SK-N-SH (cell line): Measurements from ENCODE around the gene TCF12. TPM values are rescaled to one million over a fixed set of nuclear protein-coding genes. Genes with fewer than 3 reads are reported as not detected.
"Not testable (repeated sequence)": the region's sequence is repeated elsewhere in the genome, so short reads cannot be mapped to it uniquely, and the experiment has no call there.

ENCODE experiments used
- CTCF ChIA-PET: fragments of 300-600, 350-600 bp; formaldehyde crosslinking; extraction: SDS; loops from one replicate; lab custom pipeline; 2021; lab: Yijun Ruan, JAX
- POLR2A ChIA-PET: fragments of 350-600 bp; sonication (Branson Sonifier 250); formaldehyde crosslinking; extraction: SDS; loops from one replicate; lab custom pipeline; 2020; ENCODE audit warnings: antibody characterized with exemption, inconsistent platforms; lab: Yijun Ruan, JAX
- DNase-seq: peaks from one replicate; pipeline ENCODE4 v3.0.0; 2012
- H2AFZ ChIP-seq: fragments of 200-600 bp; sonication (generic); 2 replicates; pipeline ENCODE4 v1.8.1; 2016; ENCODE audit warnings: antibody characterized with exemption, mild to moderate bottlenecking, low read depth
- H3F3A ChIP-seq: fragments of 200-600 bp; sonication (generic); replicated peaks from 2 replicates; pipeline ENCODE3; 2016; ENCODE audit warnings: antibody characterized with exemption, mild to moderate bottlenecking; ENCODE audit not compliant: insufficient read depth
- H3K27ac ChIP-seq, 2 experiments: fragments of 200-500 bp in 1 of 2; fragments of 200-600 bp in 1 of 2; sonication (Bioruptor generic) in 1 of 2; sonication (generic), shearing (Covaris generic) in 1 of 2; 2 replicates each; pipeline versions ENCODE4 v1.5.1 to v1.6.1; 2014 to 2016; ENCODE audit warnings: low read depth in 2 of 2, inconsistent platforms in 1 of 2, low read length in 1 of 2, mild to moderate bottlenecking in 1 of 2, mixed read lengths in 1 of 2
- H3K27me3 ChIP-seq: fragments of 200-600 bp; sonication (generic), shearing (Covaris generic); 2 replicates; pipeline ENCODE4 v1.6.1; 2016; ENCODE audit warnings: mixed run types; ENCODE audit not compliant: insufficient read depth
- H3K36me3 ChIP-seq, 2 experiments: fragments of 200-500 bp in 1 of 2; fragments of 200-600 bp in 1 of 2; sonication (Bioruptor generic) in 1 of 2; sonication (generic) in 1 of 2; replicated peaks in 1 of 2; 2 replicates each; pipeline versions ENCODE3 to v1.5.1; 2014 to 2016; ENCODE audit warnings: low read length in 1 of 2, mild to moderate bottlenecking in 1 of 2; ENCODE audit not compliant: insufficient read depth in 2 of 2, control insufficient read depth in 1 of 2
- H3K4me1 ChIP-seq, 2 experiments: fragments of 200-500 bp in 1 of 2; fragments of 200-600 bp in 1 of 2; sonication (Bioruptor generic) in 1 of 2; sonication (generic), shearing (Covaris generic) in 1 of 2; 2 replicates each; pipeline versions ENCODE4 v1.5.1 to v1.6.1; 2014 to 2016; ENCODE audit warnings: low read depth in 1 of 2, low read length in 1 of 2, mixed run types in 1 of 2; ENCODE audit not compliant: insufficient read depth in 2 of 2, control insufficient read depth in 1 of 2
- H3K4me2 ChIP-seq: fragments of 200-600 bp; sonication (generic), shearing (Covaris generic); 2 replicates; pipeline ENCODE4 v1.6.1; 2017; ENCODE audit warnings: mixed run types
- H3K4me3 ChIP-seq, 2 experiments: fragments of 200-500 bp in 1 of 2; fragments of 200-600 bp in 1 of 2; sonication (Bioruptor generic) in 1 of 2; sonication (generic), shearing (Covaris generic) in 1 of 2; 2 replicates each; pipeline versions ENCODE4 v1.5.1 to v1.8.1; 2014 to 2016; ENCODE audit warnings: low read depth in 2 of 2, inconsistent platforms in 1 of 2, low read length in 1 of 2, mild to moderate bottlenecking in 1 of 2, mixed read lengths in 1 of 2, moderate library complexity in 1 of 2
- H3K79me2 ChIP-seq: fragments of 200-600 bp; sonication (generic); 2 replicates; pipeline ENCODE4 v1.8.1; 2017; ENCODE audit warnings: mild to moderate bottlenecking; ENCODE audit not compliant: insufficient read depth
- H3K9ac ChIP-seq: fragments of 200-600 bp; sonication (generic); 2 replicates; pipeline ENCODE4 v1.6.1; 2017; ENCODE audit warnings: mixed run types
- H3K9me2 ChIP-seq: fragments of 200-600 bp; sonication (generic); 2 replicates; pipeline ENCODE4 v1.6.1; 2017; ENCODE audit warnings: mixed run types
- H3K9me3 ChIP-seq: fragments of 200-600 bp; sonication (generic); 2 replicates; pipeline ENCODE4 v1.6.1; 2017; ENCODE audit warnings: mixed run types, mild to moderate bottlenecking, moderate library complexity
- H4K20me1 ChIP-seq: fragments of 200-600 bp; sonication (generic); 2 replicates; pipeline ENCODE4 v1.6.1; 2017; ENCODE audit warnings: mild to moderate bottlenecking, mixed run types; ENCODE audit not compliant: insufficient read depth
- CTCF ChIP-seq: fragments of 200-600 bp; sonication (generic); IDR thresholded peaks from 2 replicates; pipeline ENCODE4 v1.6.1; 2017; ENCODE audit warnings: antibody characterized with exemption, mild to moderate bottlenecking, moderate library complexity
- ELF1 ChIP-seq: IDR thresholded peaks from 2 replicates; pipeline ENCODE4 v1.4.0; 2012
- EP300 ChIP-seq, 2 experiments: IDR thresholded peaks; 2 replicates each; pipeline versions ENCODE4 v1.4.0 to v1.6.1; 2012; ENCODE audit warnings: borderline replicate concordance in 1 of 2, low read depth in 1 of 2, low read length in 1 of 2
- EZH2phosphoT487 ChIP-seq: fragments of 200-600 bp; sonication (generic); IDR thresholded peaks from 2 replicates; pipeline ENCODE4 v1.6.1; 2017; ENCODE audit warnings: low read depth, mixed run types, mild to moderate bottlenecking, antibody characterized with exemption, moderate library complexity, borderline replicate concordance
- FOXJ3 ChIP-seq: sonication (generic); formaldehyde crosslinking; IDR thresholded peaks from 2 replicates; pipeline ENCODE4 v1.5.1; 2020; ENCODE audit warnings: mild to moderate bottlenecking, missing genetic modification reagents
- FOXM1 ChIP-seq: IDR thresholded peaks from 2 replicates; pipeline ENCODE4 v1.4.0; 2012; ENCODE audit warnings: low read depth, mild to moderate bottlenecking
- GABPA ChIP-seq: IDR thresholded peaks from 2 replicates; pipeline ENCODE4 v1.4.0; 2012; ENCODE audit warnings: low read depth, mild to moderate bottlenecking
- GATA2 ChIP-seq: sonication (generic); formaldehyde crosslinking; IDR thresholded peaks from 2 replicates; pipeline ENCODE4 v1.5.0; 2020; ENCODE audit warnings: mild to moderate bottlenecking, missing genetic modification reagents
- JUND ChIP-seq: IDR thresholded peaks from 2 replicates; pipeline ENCODE4 v1.4.0; 2012
- MEF2A ChIP-seq: IDR thresholded peaks from 2 replicates; pipeline ENCODE4 v1.4.0; 2012; ENCODE audit warnings: low read depth, borderline replicate concordance
- MXI1 ChIP-seq: IDR thresholded peaks from 2 replicates; pipeline ENCODE4 v1.6.1; 2012; ENCODE audit warnings: mild to moderate bottlenecking, low read depth, low read length, improper control_type of control experiment
- NFIC ChIP-seq: IDR thresholded peaks from 2 replicates; pipeline ENCODE4 v1.4.0; 2012; ENCODE audit warnings: borderline replicate concordance
- RAD21 ChIP-seq: IDR thresholded peaks from 2 replicates; pipeline ENCODE4 v1.6.1; 2012; ENCODE audit warnings: mild to moderate bottlenecking, low read length
- RCOR1 ChIP-seq: fragments of 150-350 bp; IDR thresholded peaks from 2 replicates; pipeline ENCODE4 v1.6.1; 2017; ENCODE audit warnings: antibody characterized with exemption, low read length
- RFX5 ChIP-seq: IDR thresholded peaks from 2 replicates; pipeline ENCODE4 v1.6.1; 2012; ENCODE audit warnings: mild to moderate bottlenecking, improper control_type of control experiment, low read length
- SMC3 ChIP-seq: IDR thresholded peaks from 2 replicates; pipeline ENCODE4 v1.6.1; 2012; ENCODE audit warnings: low read depth, low read length, improper control_type of control experiment
- TAF1 ChIP-seq: IDR thresholded peaks from 2 replicates; pipeline ENCODE4 v1.6.1; 2012; ENCODE audit warnings: low read depth, mild to moderate bottlenecking, low read length, moderate library complexity, borderline replicate concordance
- TCF12 ChIP-seq: IDR thresholded peaks from 2 replicates; pipeline ENCODE4 v1.4.0; 2012
- USF1 ChIP-seq: IDR thresholded peaks from 2 replicates; pipeline ENCODE4 v1.4.0; 2012; ENCODE audit warnings: low read depth, borderline replicate concordance
- YY1 ChIP-seq: IDR thresholded peaks from 2 replicates; pipeline ENCODE4 v1.4.0; 2012; ENCODE audit warnings: low read depth, mild to moderate bottlenecking
- WGBS: methylation state at CpG from one replicate; pipeline ENCODE4 v1.1.6; 2017; ENCODE audit warnings: low lambda C conversion rate; 5-methylcytosine and 5-hydroxymethylcytosine counted together
- polyA plus RNA-seq, 3 experiments: library from polyadenylated mRNA; depleted of rRNA; stranded (reverse); fragments of >200 nt; gene quantifications; 2 replicates each; pipeline ENCODE4 v1.2.3, GENCODE V29; 2012

The TCF12 gene
- polyA plus RNA-seq, 1 of the 3 experiments (the other 2 are of a cell fraction), result 49.6 TPM

DNA sequence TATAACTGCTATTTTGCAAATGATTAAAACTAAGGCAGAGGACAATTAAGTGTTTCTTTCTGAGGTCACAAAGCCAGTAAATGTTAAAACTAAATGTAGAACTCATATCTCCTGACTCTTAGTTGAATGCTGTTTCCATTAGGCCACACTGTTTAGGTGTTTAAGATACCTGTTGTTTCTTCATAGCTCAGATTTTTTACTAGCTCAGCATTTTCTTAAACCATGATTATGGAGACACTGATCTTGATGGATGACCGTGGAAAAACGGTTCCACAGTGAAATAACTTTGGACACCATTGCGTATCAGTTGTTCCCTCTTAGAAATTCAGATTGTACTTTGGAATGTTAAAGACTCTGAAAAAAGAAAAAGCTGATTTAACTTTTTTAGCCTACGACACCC lies 177.5 kb downstream of the TCF12 start:
- POLR2A ChIA-PET, result no interaction called here
- no peak overlapping the region for H3K27ac ChIP-seq
- H4K20me1 ChIP-seq, result no peaks in the 10 kb centered on the region
- no peak overlapping the region for H3K9ac ChIP-seq
- H2AFZ ChIP-seq, result no peak overlapping the region
- H3K79me2 ChIP-seq, result peaks cover 37% of the 10 kb centered on the region
- no peaks in the 10 kb centered on the region for H3K9me3 ChIP-seq
- CTCF ChIA-PET, result interaction anchor here (1.0 to 1.8 kb wide), 2 partner anchors 10 to 28 kb away, joined by 4 read pairs; no protein-coding TSS in a partner anchor
- H3F3A ChIP-seq, result peaks cover 15% of the 10 kb centered on the region
- TF ChIP-seq NFIC (no peak), YY1 (no peak), MXI1 (no peak), TAF1 (no peak)
- DNase-seq, result no peak
- WGBS, result 91% methylated on average over 4 of the region's 4 CpGs
- no peaks in the 10 kb centered on the region for H3K27me3 ChIP-seq
- H3K4me3 ChIP-seq, result no peak overlapping the region
- H3K36me3 ChIP-seq, result peaks cover 19 to 41% of the 10 kb centered on the region in 2 experiments
- no peaks in the 10 kb centered on the region for H3K9me2 ChIP-seq
- H3K4me1 ChIP-seq, result peaks cover 0 to 3% of the 10 kb centered on the region in 2 experiments; a peak in 1 of 4 replicates
- no peak overlapping the region for H3K4me2 ChIP-seq

GRCh38 chr15:57097246-57097645 lies 178.8 kb downstream of the TCF12 start:
- Histone ChIP-seq H3K9me2 (no peaks in the 10 kb centered on the region), H3K79me2 (peaks cover 42% of the 10 kb centered on the region), H3K9me3 (no peaks in the 10 kb centered on the region), H3K4me1 (peaks cover 0 to 3% of the 10 kb centered on the region in 2 experiments; a peak in 1 of 4 replicates), H3K27me3 (no peaks in the 10 kb centered on the region), H3K27ac (no peak overlapping the region), H4K20me1 (no peaks in the 10 kb centered on the region), H3K4me2 (no peak overlapping the region), H3F3A (peaks cover 15% of the 10 kb centered on the region), H2AFZ (no peak overlapping the region), H3K4me3 (no peak overlapping the region), H3K9ac (no peak overlapping the region), H3K36me3 (peaks cover 17 to 34% of the 10 kb centered on the region in 2 experiments)
- WGBS, result 97% methylated on average over 1 of the region's 1 CpG
- no peak for DNase-seq
- TF ChIP-seq RAD21 (no peak), RFX5 (no peak), FOXM1 (no peak), RCOR1 (no peak), FOXJ3 (CRISPR knock-in tag) (no peak), TCF12 (no peak), CTCF (no peak), GATA2 (CRISPR knock-in tag) (no peak), GABPA (no peak), YY1 (no peak), MEF2A (no peak), ELF1 (no peak), USF1 (no peak), EZH2phosphoT487 (no peak), EP300 (IDR thresholded peaks at IDR 0.05; ENCODE audit: borderline replicate concordance in 1 of 2, low read depth in 1 of 2, low read length in 1 of 2) (no peak), NFIC (no peak), SMC3 (no peak), JUND (no peak)
- ChIA-PET POLR2A (no interaction called here), CTCF (no interaction called here)

DNA sequence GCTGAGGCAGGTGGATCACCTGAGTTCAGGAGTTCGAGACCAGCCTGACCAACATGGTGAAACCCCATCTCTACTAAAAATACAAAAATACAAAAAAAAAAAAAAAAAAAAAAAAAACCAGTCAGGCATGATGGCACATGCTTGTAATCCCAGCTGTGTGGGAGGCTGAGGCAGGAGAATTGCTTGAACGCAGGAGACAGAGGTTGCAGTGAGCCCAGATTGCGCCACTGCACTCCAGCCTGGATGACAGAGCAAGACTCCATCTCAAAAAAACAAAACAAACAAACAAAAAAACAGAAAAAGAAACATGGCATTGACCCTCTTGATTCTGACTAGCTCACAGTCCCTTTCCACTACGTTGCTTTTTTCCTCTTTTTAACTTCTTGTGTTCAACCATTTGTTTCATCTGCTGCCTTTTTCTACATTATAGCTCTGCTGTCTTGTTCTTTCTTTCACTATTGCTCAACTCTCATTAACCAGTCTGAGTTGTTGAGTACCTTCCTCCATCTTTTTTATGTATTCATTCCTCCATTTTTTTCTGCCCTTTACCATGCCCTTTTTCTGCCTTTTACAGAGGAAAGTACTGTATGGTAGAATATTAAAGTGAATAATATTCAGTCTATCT lies 179.6 kb downstream of the TCF12 start:
- H3F3A ChIP-seq, result peaks cover 15% of the 10 kb centered on the region
- POLR2A ChIA-PET, H2AFZ ChIP-seq, H3K9me2 ChIP-seq, H3K4me3 ChIP-seq, H3K27me3 ChIP-seq, H3K9me3 ChIP-seq, H3K4me2 ChIP-seq, H3K4me1 ChIP-seq, CTCF ChIA-PET, H4K20me1 ChIP-seq, DNase-seq, H3K9ac ChIP-seq: not testable (repeated sequence)
- peaks cover 49% of the 10 kb centered on the region for H3K79me2 ChIP-seq
- H3K27ac ChIP-seq, result peak overlapping the region in 1 of 2 experiments; percentile 93; a peak in 1 of 4 replicates
- WGBS, result 96% methylated on average over 4 of the region's 4 CpGs
- H3K36me3 ChIP-seq, result peaks cover 9 to 26% of the 10 kb centered on the region in 2 experiments
